ENCODE results near the gene B4GALNT2.
A peak's percentile ranks its signal among the peaks of the same experiment; 100 is the strongest.

The B4GALNT2 gene

DNA sequence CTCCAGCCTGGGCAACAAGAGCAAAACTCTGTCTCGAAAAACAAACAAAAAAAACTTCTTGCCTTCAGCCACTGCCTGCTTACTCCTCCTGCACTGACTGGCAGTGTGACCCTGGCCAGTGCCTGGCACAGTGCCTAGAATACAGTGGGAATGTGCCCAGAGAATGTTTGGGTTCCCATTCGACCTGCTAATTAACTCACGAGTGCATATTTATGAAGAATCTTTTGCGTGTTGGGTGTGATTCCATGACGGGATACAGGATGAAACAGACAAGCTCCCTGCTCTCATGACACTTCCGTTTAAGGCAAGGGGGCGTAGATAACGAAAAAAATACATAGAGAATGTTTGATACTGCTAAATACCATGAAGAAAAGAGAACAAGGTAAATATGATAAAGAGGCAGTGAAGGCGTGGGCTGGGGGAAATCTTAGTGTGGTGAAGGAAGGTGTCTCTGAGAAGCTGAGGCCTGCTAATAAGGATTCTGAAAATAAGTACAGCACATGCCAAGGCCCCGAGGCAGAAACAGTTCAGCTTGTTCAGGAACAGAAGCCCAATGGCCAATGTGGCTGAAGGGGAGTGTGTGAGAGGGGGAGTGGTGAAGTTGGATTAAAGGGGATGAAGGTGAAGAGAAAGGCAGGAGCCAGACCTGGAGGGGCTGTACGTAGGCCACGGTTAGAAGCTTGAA lies 82.2 kb downstream of the B4GALNT2 start:
- DNase-seq: no peak

DNA sequence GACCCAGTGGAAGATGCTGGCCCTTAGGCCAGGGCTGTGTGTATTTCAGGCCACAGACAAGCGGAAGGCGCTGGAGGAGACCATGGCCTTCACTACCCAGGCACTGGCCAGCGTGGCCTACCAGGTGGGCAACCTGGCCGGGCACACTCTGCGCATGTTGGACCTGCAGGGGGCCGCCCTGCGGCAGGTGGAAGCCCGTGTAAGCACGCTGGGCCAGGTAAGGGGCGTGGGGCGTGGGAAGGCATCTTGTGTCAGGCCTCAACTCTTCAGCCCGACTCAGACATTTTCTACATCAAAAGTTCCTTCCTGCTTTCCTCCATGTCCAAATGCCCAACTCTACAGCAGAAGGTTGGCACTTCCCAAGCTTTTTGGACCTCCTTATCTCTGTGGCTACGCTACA lies 83.9 kb downstream of the B4GALNT2 start:
- DNase-seq: no peak

DNA sequence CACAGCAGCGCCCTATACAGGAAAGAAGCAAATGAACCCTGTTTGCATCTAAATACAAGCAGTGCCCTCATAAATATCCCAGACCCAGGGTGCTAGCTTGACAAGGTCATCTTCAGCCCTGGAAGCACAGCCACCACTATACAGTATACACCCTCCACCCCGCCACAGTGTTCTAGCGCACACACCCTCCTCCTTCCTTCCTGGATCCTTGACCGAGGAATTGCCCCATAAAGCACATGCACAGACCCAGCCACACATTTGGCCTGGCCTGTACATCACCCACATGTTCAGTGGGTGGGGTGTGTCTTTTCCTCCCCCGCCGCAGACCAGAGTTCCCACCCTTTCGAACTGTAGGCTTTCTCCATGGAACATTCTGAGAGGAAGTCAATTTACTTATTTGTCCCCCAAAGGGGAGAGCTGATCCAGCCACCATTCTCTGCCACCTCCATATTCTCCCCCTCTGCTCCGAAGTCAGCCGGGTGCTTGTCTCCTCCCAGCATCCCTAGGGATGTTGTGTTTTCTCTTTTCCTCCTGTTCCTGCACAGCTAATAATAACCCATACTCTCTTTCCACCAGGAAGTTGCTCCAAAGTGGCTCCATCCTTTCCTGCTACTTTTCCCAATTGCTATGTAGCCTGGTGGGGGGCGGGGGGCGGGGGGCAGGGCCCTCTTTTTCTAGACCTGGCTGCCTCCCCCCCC lies 84.5 kb downstream of the B4GALNT2 start:
- DNase-seq: peak in 1 of 2 donors; percentile 31

DNA sequence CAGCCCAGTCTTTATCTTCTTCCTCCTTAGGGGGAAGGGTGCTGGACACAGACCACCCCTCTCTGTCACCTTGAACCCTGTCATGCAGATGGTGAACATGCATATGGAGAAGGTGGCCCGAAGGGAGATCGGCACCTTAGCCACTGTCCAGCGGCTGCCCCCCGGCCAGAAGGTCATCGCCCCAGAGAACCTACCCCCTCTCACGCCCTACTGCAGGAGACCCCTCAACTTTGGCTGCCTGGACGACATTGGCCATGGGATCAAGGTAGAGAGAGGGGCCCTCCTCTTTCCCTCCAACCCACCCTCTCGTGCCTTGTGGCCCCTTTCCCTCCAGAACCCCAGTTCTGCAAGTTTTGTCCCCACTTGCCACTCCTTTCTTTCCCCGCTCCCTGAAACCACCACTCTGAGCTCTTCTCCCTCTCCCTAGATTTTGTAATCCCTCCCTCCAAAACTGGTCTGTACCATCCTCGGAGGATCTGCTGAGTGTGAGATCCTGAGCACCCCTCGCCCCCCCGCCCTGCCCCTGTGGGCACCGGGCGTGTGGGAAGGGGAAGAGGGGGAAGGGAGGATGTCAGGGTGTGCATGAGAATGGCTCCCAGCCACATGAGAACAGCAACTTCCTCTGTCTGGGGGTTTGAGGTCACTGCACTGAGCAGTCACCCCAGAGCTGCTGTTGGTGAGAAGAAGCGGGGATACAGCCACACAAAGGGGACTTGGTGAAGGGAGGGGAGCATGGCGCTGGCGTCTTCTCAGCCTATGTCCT lies 85.3 kb downstream of the B4GALNT2 start:
- DNase-seq: peak; percentile 84 to 86

DNA sequence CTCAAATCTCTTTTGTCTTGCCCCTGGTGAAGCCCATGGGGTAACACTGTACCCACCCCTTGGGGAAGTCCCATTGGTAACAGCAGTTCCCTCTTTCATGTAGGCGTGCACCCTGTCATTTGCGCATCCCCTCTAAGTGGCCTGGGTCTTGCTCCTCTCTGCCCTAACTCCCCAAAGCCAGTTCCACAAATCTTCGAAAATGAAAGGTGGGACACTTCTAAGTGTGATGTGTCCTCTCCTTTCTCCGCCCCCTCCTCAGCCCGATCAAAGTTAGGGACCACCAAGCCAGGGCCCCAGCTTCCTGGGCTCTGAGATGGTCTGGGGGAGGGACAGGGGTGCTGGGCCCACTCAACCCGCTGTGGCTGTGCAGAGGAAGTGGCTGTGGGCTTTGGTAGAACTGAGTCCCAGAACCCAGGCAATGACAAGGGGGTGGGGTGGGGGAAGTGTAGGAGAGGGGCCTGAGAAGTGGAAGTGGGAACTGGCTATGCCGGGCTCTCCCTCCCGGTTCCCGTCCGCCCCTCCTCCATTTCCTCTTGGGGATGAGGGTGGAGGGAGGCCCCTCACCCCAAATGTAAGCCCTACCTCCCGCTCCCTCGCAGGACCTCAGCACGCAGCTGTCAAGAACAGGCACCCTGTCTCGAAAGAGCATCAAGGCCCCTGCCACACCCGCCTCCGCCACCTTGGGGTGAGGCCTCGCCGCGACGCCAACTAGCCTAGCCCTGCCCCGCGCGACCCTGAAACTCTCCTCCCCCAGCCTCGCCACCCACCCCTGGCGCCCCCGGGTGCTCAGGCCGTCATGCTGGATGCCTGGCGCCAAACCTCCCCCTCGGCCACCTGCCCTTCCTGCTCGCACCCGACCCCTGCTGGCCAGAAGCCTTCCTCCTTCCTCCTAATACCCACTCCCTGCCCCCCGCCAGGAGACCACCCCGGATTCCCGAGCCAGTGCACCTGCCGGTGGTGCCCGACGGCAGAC lies 86.7 kb downstream of the B4GALNT2 start:
- DNase-seq: peak; percentile 76 to 83

DNA sequence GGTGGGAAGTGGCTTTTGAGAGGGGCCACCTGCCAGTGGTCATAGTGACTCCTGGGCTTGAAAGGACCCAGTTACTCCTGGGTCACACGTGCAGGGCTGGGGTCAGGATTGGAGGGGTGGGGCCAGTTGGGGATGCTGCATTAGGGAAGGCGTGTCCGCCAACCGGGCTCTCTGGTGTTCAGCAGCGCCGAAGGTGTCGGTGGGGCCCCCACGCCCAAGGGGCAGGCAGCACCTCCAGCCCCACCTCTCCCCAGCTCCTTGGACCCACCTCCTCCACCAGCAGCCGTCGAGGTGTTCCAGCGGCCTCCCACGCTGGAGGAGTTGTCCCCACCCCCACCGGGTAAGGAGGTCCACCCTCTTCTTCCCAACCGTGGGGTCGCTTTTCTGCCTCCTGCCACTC lies 87.4 kb downstream of the B4GALNT2 start:
- no peak for DNase-seq

DNA sequence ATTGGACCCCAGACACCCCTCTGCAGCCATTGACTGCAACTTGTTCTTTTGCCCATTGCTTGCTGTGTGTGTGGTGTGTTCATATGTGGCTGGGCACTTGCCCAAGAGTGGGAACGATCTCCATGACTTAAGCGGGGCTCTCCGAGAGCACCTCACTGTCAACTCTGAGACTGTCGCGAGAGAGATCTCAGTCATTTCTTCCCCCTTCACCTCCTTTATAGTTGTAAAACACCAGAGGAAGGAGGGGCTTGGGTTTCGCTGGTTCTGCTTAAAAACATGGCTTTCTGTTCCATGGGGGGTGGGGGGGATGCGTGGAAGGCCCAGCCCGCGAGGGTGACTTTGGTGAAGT lies 90.6 kb downstream of the B4GALNT2 start:
- DNase-seq: no peak

DNA sequence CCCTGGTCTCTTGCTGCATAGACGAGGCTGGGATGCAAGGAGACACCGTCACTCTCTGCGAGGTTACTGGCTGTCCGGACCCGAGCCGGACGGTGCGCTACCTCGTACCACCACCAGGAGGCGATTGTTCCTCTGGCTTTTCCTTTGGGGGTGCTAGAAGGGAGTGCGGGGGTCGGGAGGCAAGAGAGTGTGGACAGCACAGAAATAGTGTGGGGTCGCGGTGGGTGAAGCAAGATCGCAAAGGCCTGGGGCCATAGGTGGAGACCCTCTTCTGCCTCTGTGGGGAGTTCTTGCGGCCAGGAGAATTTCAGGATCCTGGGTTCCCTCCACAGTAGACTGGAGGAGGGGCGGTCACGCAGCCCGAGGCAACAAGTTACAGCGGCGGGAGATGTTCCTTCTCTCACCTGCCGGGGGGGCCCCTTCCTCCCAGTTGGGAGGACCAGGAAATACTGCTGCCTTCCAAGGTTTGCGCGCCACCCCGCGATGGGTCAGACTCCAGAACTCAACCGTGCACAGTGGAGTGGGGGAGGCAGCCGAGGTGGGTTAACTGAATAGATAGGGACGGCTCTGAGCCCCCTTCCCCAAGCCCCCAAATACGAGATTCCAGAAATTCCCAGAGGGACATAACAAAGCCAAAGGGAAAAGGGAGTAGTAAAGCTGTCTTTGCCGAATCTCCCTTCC lies 91.1 kb downstream of the B4GALNT2 start:
- DNase-seq: peak; percentile 63 to 71

DNA sequence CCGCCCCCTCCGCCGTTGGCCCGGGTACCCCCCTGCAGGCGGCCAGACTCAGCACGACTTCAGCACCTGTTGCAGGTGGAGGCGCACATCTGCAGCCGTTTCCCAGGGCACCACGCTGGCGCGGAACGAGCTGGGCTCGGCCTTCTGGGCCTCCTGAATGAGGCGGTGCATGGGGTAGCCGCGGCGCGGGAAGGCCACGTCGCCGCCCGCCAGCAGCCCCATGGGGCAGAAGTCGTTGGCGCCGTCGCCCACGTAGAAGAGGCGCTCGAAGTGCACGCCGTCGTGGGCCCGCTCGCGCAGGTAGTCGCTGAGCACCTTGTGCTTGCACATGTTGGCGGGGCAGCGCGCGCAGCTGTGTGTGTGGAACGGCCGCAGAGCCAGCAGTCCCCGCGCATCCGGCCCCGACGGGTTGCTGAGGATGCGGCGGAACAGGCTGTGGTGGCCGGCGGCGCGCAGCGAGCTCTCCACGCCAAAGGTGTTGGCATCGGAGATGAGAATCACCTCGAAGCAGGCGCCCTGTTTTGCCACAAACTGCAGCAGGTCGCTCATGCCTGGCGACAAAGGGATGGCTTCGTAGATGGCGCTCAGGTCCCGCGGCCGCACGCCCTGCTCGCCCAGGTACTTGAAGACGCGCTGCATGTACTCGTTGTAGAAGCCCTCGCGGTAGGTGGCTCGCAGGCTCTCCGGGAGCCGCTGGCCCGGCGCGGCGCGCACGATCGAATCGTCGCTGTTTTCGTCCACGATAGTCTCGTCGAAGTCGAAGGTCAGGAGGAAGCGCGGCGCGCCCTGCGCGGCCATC lies 91.8 kb downstream of the B4GALNT2 start:
- peak; percentile 35 to 58 for DNase-seq

DNA sequence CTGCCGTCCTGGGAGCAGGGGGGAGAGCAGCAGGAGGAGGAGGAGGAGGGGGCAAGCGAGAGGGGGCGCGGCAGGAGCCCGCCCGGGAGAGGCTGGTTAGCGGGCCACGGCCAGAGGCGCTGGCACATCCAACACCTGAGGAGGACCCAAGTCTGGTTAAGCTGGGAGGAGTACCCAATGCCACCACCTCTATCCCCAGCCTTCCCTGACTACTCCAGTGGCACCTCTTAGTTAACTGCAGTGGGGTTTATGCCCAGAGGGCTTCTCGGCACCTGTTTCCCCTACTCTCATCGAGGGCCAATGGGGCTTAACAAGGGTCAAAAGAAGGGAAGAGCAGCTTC lies 92.4 kb downstream of the B4GALNT2 start:
- no peak for DNase-seq

DNA sequence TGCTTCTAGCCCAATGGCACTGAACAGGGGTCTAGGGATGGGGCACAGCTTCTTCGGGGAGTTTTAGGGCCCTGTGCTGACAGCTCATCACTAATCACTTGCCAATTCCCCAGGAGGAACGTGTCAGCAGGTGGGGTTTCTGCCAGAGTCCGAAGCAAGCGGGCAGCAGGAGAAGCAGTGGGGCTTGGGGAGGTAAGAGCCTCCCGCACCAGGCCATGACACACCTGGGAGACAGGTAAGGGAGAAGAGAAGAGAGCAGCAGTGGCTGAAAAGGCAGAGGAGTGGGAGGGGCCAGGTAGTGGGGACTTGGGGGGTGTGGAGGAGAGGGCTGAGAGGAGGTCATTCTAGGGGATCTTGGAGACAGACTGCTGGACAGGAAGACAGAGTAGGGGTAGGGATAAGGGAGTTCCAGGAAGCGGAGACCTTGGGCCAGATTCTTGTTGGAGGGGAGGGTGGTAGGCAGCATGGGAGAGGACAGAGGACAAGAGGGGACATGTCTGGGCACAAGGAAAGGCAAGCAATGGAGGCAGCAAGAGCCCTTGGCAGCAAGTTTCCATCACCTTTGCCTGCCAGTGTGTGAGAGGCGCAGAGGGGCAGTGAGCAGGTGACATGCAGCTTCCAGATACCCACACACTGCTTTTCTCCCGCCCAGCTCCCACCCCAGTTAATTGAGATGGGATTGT lies 93.1 kb downstream of the B4GALNT2 start:
- no peak for DNase-seq
